ENCODE measurements around the gene C1QC. TPM values are rescaled to one million over a fixed set of nuclear protein-coding genes. Genes with fewer than 3 reads are reported as not detected.

Gene C1QC
- total RNA-seq, 2 experiments from 2014 or later, result not detected

GRCh38 chr1:22621761-22622160, 21.7 kb upstream of the C1QC start:
- ATAC-seq (no peak), DNase-seq (no peak)
- no peak overlapping the region for H3K27ac Mint-ChIP-seq
- ChIA-PET POLR2A (no interaction called here), CTCF (interaction anchor here (0.7 to 1.4 kb wide), 3 partner anchors 19 to 491 kb away, joined by 3 read pairs; no protein-coding TSS in a partner anchor)
- H3K27me3 Mint-ChIP-seq, result peaks cover 23% of the 10 kb centered on the region
- H3K36me3 Mint-ChIP-seq (ENCODE audit: low read depth), result no peaks in the 10 kb centered on the region
- no peaks in the 10 kb centered on the region for H3K9me3 Mint-ChIP-seq (ENCODE audit: low read depth)
- H3K4me3 Mint-ChIP-seq, result no peak overlapping the region
- intact Hi-C loops (cut with DNase I, micrococcal nuclease), result no loop called here
- H3K4me1 Mint-ChIP-seq, result no peaks in the 10 kb centered on the region

- no peaks in the 10 kb centered on the region for H3K4me1 Mint-ChIP-seq
- no peak overlapping the region for H3K27ac Mint-ChIP-seq
- ChIA-PET CTCF (no interaction called here), POLR2A (no interaction called here)
- DNase-seq (peak; percentile 11), ATAC-seq (peak; percentile 39)
- no peaks in the 10 kb centered on the region for H3K9me3 Mint-ChIP-seq (ENCODE audit: low read depth)
- H3K4me3 Mint-ChIP-seq, result no peak overlapping the region
- peaks cover 28% of the 10 kb centered on the region for H3K27me3 Mint-ChIP-seq
- H3K36me3 Mint-ChIP-seq (ENCODE audit: low read depth), result no peaks in the 10 kb centered on the region
- intact Hi-C loops (cut with DNase I, micrococcal nuclease), result no loop called here
Observed at GRCh38 chr1:22625262-22625925, 18.0 kb upstream of the C1QC start.

GRCh38 chr1:22626237-22627157, 16.9 kb upstream of the C1QC start:
- peaks cover 30% of the 10 kb centered on the region for H3K27me3 Mint-ChIP-seq
- POLR2A ChIA-PET, result no interaction called here
- DNase-seq, result no peak
- H3K27ac Mint-ChIP-seq, result no peak overlapping the region
- H3K4me1 Mint-ChIP-seq, result no peaks in the 10 kb centered on the region
- intact Hi-C loops (cut with DNase I, micrococcal nuclease), result no loop called here
- ATAC-seq, result no peak
- H3K9me3 Mint-ChIP-seq (ENCODE audit: low read depth), result no peaks in the 10 kb centered on the region
- no peaks in the 10 kb centered on the region for H3K36me3 Mint-ChIP-seq (ENCODE audit: low read depth)
- CTCF ChIA-PET, result no interaction called here
- no peak overlapping the region for H3K4me3 Mint-ChIP-seq

GRCh38 chr1:22627331-22627730, 16.1 kb upstream of the C1QC start:
- Mint-ChIP-seq H3K4me3 (no peak overlapping the region), H3K9me3 (ENCODE audit: low read depth) (no peaks in the 10 kb centered on the region), H3K27ac (no peak overlapping the region), H3K4me1 (no peaks in the 10 kb centered on the region), H3K36me3 (ENCODE audit: low read depth) (no peaks in the 10 kb centered on the region), H3K27me3 (peaks cover 33% of the 10 kb centered on the region)
- ATAC-seq (no peak), DNase-seq (no peak)
- ChIA-PET CTCF (no interaction called here), POLR2A (no interaction called here)
- intact Hi-C loops (cut with DNase I, micrococcal nuclease), result no loop called here

- ChIA-PET CTCF (no interaction called here), POLR2A (no interaction called here)
- Mint-ChIP-seq H3K36me3 (ENCODE audit: low read depth) (no peaks in the 10 kb centered on the region), H3K9me3 (ENCODE audit: low read depth) (no peaks in the 10 kb centered on the region), H3K27ac (no peak overlapping the region), H3K4me3 (no peak overlapping the region), H3K4me1 (no peaks in the 10 kb centered on the region), H3K27me3 (peaks cover 35% of the 10 kb centered on the region)
- ATAC-seq (no peak), DNase-seq (no peak)
- intact Hi-C loops (cut with DNase I, micrococcal nuclease), result no loop called here
Observed at GRCh38 chr1:22628698-22629444, 14.6 kb upstream of the C1QC start.

GRCh38 chr1:22629886-22630285, 13.5 kb upstream of the C1QC start:
- ATAC-seq (no peak), DNase-seq (no peak)
- CTCF ChIA-PET, result no interaction called here
- Mint-ChIP-seq H3K4me1 (no peaks in the 10 kb centered on the region), H3K27ac (no peak overlapping the region), H3K4me3 (no peak overlapping the region), H3K36me3 (ENCODE audit: low read depth) (no peaks in the 10 kb centered on the region), H3K9me3 (ENCODE audit: low read depth) (no peaks in the 10 kb centered on the region), H3K27me3 (peaks cover 30% of the 10 kb centered on the region)
- POLR2A ChIA-PET, result no interaction called here
- intact Hi-C loops (cut with DNase I, micrococcal nuclease), result no loop called here

- no peak overlapping the region for H3K4me3 Mint-ChIP-seq
- no peaks in the 10 kb centered on the region for H3K4me1 Mint-ChIP-seq
- ChIA-PET POLR2A (interaction anchor here (0.6 kb wide), 1 partner anchor 400 kb away, joined by 9 read pairs; no protein-coding TSS in a partner anchor), CTCF (no interaction called here)
- no peaks in the 10 kb centered on the region for H3K9me3 Mint-ChIP-seq (ENCODE audit: low read depth)
- H3K27ac Mint-ChIP-seq, result no peak overlapping the region
- H3K36me3 Mint-ChIP-seq (ENCODE audit: low read depth), result no peaks in the 10 kb centered on the region
- peaks cover 26% of the 10 kb centered on the region for H3K27me3 Mint-ChIP-seq
- intact Hi-C loops (cut with DNase I, micrococcal nuclease), result no loop called here
- DNase-seq (no peak), ATAC-seq (no peak)
Observed at GRCh38 chr1:22633697-22634463, 9.6 kb upstream of the C1QC start.

- Mint-ChIP-seq H3K4me1 (no peaks in the 10 kb centered on the region), H3K27ac (no peak overlapping the region), H3K27me3 (peaks cover 14% of the 10 kb centered on the region), H3K4me3 (no peak overlapping the region), H3K9me3 (ENCODE audit: low read depth) (no peaks in the 10 kb centered on the region), H3K36me3 (ENCODE audit: low read depth) (no peaks in the 10 kb centered on the region)
- DNase-seq (no peak), ATAC-seq (no peak)
- intact Hi-C loops (cut with DNase I, micrococcal nuclease), result no loop called here
- POLR2A ChIA-PET, result no interaction called here
- CTCF ChIA-PET, result interaction anchor here (0.8 kb wide), 1 partner anchor 351 kb away, joined by 3 read pairs; no protein-coding TSS in a partner anchor
Observed at GRCh38 chr1:22635436-22635835, 8.0 kb upstream of the C1QC start.

GRCh38 chr1:22636353-22636752, 7.1 kb upstream of the C1QC start, which contains the start of gene C1QA:
Gene C1QA (plus strand): TSS chr1:22636628. CDS start chr1:22637617, 989 bp downstream.
- Mint-ChIP-seq H3K4me3 (no peak within 1 kb of the TSS), H3K36me3 (ENCODE audit: low read depth) (no peaks in the 10 kb centered on the region), H3K27me3 (peaks cover 17% of the 10 kb centered on the region), H3K9me3 (ENCODE audit: low read depth) (no peaks in the 10 kb centered on the region), H3K27ac (no peak within 1 kb of the TSS), H3K4me1 (no peaks in the 10 kb centered on the region)
- DNase-seq (no peak), ATAC-seq (no peak)
- ChIA-PET POLR2A (no interaction called here), CTCF (no interaction called here)
- intact Hi-C loops (cut with DNase I, micrococcal nuclease), result no loop called here

GRCh38 chr1:22636927-22637326, 6.5 kb upstream of the C1QC start:
- no peak overlapping the region for H3K4me3 Mint-ChIP-seq
- no peak overlapping the region for H3K27ac Mint-ChIP-seq
- intact Hi-C loops (cut with DNase I, micrococcal nuclease), result no loop called here
- ATAC-seq, result no peak
- no peaks in the 10 kb centered on the region for H3K4me1 Mint-ChIP-seq
- no peaks in the 10 kb centered on the region for H3K9me3 Mint-ChIP-seq (ENCODE audit: low read depth)
- DNase-seq, result no peak
- no peaks in the 10 kb centered on the region for H3K36me3 Mint-ChIP-seq (ENCODE audit: low read depth)
- ChIA-PET POLR2A (no interaction called here), CTCF (no interaction called here)
- H3K27me3 Mint-ChIP-seq, result peaks cover 14% of the 10 kb centered on the region

GRCh38 chr1:22637907-22638445, 5.5 kb upstream of the C1QC start:
- H3K36me3 Mint-ChIP-seq (ENCODE audit: low read depth), result no peaks in the 10 kb centered on the region
- ATAC-seq (no peak), DNase-seq (no peak)
- peaks cover 14% of the 10 kb centered on the region for H3K27me3 Mint-ChIP-seq
- POLR2A ChIA-PET, result no interaction called here
- no peaks in the 10 kb centered on the region for H3K4me1 Mint-ChIP-seq
- intact Hi-C loops (cut with DNase I, micrococcal nuclease), result no loop called here
- H3K9me3 Mint-ChIP-seq (ENCODE audit: low read depth), result no peaks in the 10 kb centered on the region
- CTCF ChIA-PET, result no interaction called here
- H3K4me3 Mint-ChIP-seq, result no peak overlapping the region
- no peak overlapping the region for H3K27ac Mint-ChIP-seq
